A549 treated with RU486 at 1 μM for 4 hours (cell line): ENCODE data around the gene B3GAT1. TPM values are rescaled to one million over a fixed set of nuclear protein-coding genes. Genes with fewer than 3 reads are reported as not detected.

Source experiments
- total RNA-seq: library from RNA; stranded (reverse); fragments of 200-300 nt; extraction: Qiagen RNA extraction; gene quantifications from 5 replicates; pipeline ENCODE4 v1.2.3, GENCODE V29; 2022; ENCODE audit warnings: low read depth

The B3GAT1 gene, protein sequence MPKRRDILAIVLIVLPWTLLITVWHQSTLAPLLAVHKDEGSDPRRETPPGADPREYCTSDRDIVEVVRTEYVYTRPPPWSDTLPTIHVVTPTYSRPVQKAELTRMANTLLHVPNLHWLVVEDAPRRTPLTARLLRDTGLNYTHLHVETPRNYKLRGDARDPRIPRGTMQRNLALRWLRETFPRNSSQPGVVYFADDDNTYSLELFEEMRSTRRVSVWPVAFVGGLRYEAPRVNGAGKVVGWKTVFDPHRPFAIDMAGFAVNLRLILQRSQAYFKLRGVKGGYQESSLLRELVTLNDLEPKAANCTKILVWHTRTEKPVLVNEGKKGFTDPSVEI
- 0.02 to 0.07 TPM (median 0.03 TPM) in 3 of 5 replicates, not detected in the others for total RNA-seq

DNA sequence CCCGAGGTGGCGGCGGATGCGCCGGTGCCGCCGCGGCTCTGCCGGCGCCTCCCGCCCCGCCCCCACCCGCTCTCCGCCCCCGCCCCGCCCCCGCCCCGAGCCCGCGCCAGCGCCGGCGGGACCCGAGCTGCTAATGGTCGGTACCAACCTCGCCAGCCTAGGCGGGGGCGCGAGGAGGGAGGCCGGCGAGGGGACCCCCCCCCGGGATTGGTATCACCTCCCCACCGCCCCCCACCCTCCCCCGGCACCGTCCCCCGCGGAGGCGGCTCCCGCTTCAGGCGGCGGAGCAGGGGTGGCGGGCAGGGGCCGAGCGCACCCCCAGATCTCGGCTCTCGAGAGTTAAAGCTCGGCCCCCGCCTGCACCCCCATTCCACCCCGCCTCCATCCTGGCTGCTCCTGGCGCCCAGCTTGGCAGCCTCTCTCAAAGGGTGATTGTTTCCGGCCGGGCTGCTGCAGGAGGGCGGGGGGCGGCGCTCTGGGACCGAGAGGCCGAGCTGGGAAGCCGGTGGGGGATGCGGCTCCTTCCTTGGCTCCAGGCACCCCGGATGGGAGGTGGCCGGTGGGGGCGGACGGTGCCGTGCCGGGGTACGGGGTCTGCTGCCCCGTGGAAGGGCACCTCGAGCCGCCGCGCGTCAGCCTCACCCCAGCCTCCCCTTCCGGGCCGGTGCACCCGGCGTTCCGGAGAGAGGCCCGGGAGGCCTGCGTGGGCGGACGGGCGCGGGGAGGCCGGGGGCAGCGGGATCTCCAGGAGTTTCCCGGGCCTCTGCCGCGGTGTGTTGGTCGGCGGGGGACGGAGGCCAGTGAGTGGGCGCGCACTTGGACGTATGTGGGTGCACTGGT is at the start of gene B3GAT1:
Gene B3GAT1, minus strand, starts transcription at position 40 of the 840 bp plus-strand sequence. CDS start 24,583 bp downstream, outside the sequence.

DNA sequence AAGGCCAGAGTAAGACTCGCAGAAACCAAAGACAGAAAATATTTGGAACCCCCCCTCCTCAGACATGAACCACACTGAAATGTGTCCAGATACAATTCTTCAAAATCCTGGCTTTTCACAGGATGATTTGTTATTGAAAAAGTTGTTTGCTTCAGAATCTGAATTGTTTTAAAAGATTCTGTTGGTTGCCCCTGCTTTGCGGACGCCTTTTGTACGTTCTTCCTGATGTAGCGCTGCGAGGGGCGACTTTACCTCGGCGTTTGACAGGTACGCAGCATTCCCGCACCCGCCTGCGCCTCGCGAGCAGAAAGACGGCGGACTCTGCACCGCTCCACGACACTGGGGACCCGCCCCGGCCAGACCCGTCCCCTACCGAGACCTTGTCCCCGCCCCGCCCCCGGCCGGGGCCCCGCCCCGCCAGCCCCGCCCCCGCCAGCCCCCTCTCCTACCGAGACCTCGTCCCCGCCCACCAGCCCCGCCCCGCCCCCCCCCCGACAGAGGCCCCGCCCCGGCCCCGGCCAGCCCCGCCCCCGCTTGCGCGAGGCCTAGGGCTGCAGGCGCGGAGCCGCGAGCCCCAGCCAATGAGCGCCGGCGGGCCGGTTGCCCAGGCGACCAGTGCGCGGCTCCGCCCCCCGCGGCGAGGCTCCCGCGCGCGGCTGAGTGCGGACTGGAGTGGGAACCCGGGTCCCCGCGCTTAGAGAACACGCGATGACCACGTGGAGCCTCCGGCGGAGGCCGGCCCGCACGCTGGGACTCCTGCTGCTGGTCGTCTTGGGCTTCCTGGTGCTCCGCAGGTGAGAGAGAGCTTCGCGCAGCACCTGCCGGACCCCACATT is 80.5 kb downstream of the B3GAT1 start, which contains the start of gene GLB1L2:
Gene GLB1L2, plus strand, starts transcription at position 635 of the 835 bp plus-strand sequence. Its CDS starts 74 bp downstream, at position 709.

Other genes with a start within 250 kb of the B3GAT1 start
- 22.9 to 26.9 TPM (median 26.2 TPM) in 5 replicates for gene NCAPD3, start 188.3 kb downstream of the B3GAT1 start, total RNA-seq
- gene VPS26B, start 187.6 kb downstream of the B3GAT1 start, total RNA-seq, result 18.2 to 22.4 TPM (median 22.1 TPM) in 5 replicates
- 15.9 to 20.5 TPM (median 17.2 TPM) in 5 replicates for gene THYN1, start 158.9 kb downstream of the B3GAT1 start, total RNA-seq
- gene ACAD8, start 158.7 kb downstream of the B3GAT1 start, total RNA-seq, result 7.4 to 9.4 TPM (median 8.3 TPM) in 5 replicates
- not detected in 5 replicates for gene GLB1L3, start 135.9 kb downstream of the B3GAT1 start, total RNA-seq
- gene GLB1L2, start 80.3 kb downstream of the B3GAT1 start, total RNA-seq, result 1.8 to 2.4 TPM (median 2.0 TPM) in 5 replicates